Progenitor cell of endocrine pancreas (in vitro differentiated cells): ENCODE measurements around the gene AGBL1. TPM values are rescaled to one million over a fixed set of nuclear protein-coding genes. Genes with fewer than 3 reads are reported as not detected.

ENCODE experiments used
- DNase-seq: peaks from one replicate; pipeline ENCODE4 v3.0.0; 2021; ENCODE audit warnings: low spot score; ENCODE audit not compliant: unreplicated experiment
- H3K27ac Mint-ChIP-seq: 2 replicates; pipeline ENCODE4 v1.8.0; 2021; ENCODE audit warnings: mild to moderate bottlenecking, moderate library complexity, mixed read lengths
- H3K27me3 Mint-ChIP-seq: 2 replicates; pipeline ENCODE4 v1.8.0; 2021; ENCODE audit warnings: mixed read lengths
- H3K36me3 Mint-ChIP-seq: 2 replicates; pipeline ENCODE4 v1.8.0; 2022; ENCODE audit warnings: mixed read lengths; ENCODE audit not compliant: insufficient read depth
- H3K4me1 Mint-ChIP-seq: 2 replicates; pipeline ENCODE4 v1.8.0; 2021; ENCODE audit warnings: low read depth, mixed read lengths
- H3K4me3 Mint-ChIP-seq: 2 replicates; pipeline ENCODE4 v1.8.0; 2021; ENCODE audit warnings: low read depth, mild to moderate bottlenecking, moderate library complexity, mixed read lengths
- H3K9me3 Mint-ChIP-seq: 2 replicates; pipeline ENCODE4 v1.8.0; 2021; ENCODE audit warnings: low read depth, mixed read lengths
- total RNA-seq: library from RNA; stranded (reverse); gene quantifications from 2 replicates; pipeline ENCODE4 v1.2.1, GENCODE V29; 2021
- TF ChIP-seq, protein P1 (sequence below): fragments of 200-600 bp; sonication (generic); IDR thresholded peaks from one replicate; pipeline ENCODE4 v1.5.0; 2021; ENCODE audit warnings: antibody characterized with exemption, mild to moderate bottlenecking; ENCODE audit not compliant: unreplicated experiment

Gene AGBL1
- total RNA-seq, 1 donor from 2014 or later: not detected

DNA sequence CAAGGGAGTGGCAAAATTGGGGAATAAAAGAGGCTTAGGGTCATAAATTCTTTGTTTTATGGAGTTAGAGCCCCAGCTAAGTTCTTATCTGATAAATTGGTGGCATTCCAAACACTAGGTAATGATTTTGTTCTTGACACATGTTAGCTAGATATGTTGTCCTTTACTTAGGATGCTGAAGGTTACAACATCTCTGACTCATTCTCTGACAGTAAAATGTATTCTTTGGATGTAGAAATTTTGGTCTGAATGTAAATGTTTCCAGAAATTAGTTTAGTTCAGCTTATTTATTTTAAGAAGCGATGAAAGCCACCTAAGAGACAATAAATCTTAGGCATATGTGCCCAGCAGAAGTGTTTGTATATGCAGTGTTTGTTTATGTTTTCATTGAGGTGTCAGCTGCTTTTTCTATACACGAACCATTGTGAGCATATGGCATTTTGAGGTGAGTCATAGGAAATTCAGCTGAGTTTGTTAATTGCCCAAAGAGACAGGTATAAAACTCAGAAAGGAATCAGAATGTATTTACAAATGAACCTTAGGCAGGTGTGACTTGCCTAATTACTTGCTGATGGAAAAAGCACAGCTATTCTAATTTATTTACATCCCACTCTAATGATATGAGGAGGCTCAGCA is 247.7 kb downstream of the AGBL1 start:
- TF ChIP-seq, protein P1, sequence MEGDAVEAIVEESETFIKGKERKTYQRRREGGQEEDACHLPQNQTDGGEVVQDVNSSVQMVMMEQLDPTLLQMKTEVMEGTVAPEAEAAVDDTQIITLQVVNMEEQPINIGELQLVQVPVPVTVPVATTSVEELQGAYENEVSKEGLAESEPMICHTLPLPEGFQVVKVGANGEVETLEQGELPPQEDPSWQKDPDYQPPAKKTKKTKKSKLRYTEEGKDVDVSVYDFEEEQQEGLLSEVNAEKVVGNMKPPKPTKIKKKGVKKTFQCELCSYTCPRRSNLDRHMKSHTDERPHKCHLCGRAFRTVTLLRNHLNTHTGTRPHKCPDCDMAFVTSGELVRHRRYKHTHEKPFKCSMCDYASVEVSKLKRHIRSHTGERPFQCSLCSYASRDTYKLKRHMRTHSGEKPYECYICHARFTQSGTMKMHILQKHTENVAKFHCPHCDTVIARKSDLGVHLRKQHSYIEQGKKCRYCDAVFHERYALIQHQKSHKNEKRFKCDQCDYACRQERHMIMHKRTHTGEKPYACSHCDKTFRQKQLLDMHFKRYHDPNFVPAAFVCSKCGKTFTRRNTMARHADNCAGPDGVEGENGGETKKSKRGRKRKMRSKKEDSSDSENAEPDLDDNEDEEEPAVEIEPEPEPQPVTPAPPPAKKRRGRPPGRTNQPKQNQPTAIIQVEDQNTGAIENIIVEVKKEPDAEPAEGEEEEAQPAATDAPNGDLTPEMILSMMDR: no peak

DNA sequence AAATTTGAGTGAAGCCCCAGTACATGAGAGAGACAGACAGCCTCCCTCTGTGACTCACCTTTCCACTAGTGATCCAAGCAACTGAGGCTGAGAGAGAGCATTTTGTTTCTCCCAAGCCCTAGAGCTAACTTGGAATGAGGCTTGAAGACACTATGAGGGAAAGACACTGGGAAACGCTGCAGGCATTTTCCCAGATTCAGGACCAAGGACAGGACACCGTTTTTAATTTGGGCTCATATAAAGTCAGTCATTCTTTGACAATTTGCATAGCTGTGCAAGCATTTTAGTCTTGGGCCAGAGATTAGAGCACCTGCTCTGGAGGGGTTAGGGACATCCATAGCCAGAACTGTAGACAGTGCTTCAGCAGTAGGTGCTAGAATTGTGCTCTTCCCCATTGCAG is 249.0 kb downstream of the AGBL1 start:
- TF ChIP-seq, protein P1: no peak
- no peaks in the 10 kb centered on the region for H3K27me3 Mint-ChIP-seq
- no peak overlapping the region for H3K4me3 Mint-ChIP-seq
- peaks cover 16% of the 10 kb centered on the region for H3K9me3 Mint-ChIP-seq
- no peak overlapping the region for H3K27ac Mint-ChIP-seq
- no peaks in the 10 kb centered on the region for H3K4me1 Mint-ChIP-seq
- H3K36me3 Mint-ChIP-seq: no peaks in the 10 kb centered on the region
- no peak for DNase-seq

More for the DNA sequence above, 247.7 kb downstream of the AGBL1 start:
- peaks cover 16% of the 10 kb centered on the region for H3K9me3 Mint-ChIP-seq
- H3K4me1 Mint-ChIP-seq: no peaks in the 10 kb centered on the region
- no peak overlapping the region for H3K27ac Mint-ChIP-seq
- no peaks in the 10 kb centered on the region for H3K36me3 Mint-ChIP-seq
- H3K4me3 Mint-ChIP-seq: no peak overlapping the region
- H3K27me3 Mint-ChIP-seq: no peaks in the 10 kb centered on the region
- no peak for DNase-seq

DNA sequence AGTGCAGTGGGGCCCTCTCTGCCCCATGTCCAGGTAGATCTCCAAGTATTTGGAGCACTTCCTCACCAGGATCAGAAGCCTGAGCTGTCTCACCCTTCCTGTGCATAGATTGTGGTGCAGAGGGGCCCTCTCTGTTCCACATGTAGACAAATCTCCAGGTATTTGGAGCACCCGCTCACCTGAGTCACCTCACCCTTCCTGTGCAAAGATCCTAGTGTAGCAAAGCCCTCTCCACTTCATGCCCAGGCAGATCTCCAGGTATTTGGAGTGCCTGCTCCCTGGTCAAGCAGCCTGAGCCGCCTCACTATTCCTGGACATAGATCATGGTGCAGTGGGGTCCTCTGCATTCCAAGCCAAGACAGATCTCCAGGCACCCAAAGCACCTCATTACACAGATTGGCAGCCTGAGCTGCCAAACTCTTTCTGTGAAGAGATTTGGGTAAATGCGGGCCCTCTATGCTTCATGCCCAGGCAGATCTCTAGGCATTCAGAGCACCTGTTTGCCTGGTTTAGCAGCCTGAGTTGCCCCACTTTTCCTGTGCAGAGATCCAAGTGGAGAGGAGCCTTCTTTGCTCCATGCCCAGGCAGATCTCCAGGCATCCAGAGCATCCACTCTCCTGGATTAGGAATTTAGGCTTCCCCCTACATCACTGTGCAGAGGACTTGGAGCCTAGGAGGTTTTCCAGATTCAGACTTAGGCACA is 249.8 kb downstream of the AGBL1 start:
- Mint-ChIP-seq H3K27ac (no peak overlapping the region), H3K4me1 (no peaks in the 10 kb centered on the region), H3K36me3 (no peaks in the 10 kb centered on the region), H3K4me3 (no peak overlapping the region), H3K27me3 (no peaks in the 10 kb centered on the region), H3K9me3 (peaks cover 16% of the 10 kb centered on the region)
- DNase-seq: no peak
- TF ChIP-seq, protein P1: no peak

DNA sequence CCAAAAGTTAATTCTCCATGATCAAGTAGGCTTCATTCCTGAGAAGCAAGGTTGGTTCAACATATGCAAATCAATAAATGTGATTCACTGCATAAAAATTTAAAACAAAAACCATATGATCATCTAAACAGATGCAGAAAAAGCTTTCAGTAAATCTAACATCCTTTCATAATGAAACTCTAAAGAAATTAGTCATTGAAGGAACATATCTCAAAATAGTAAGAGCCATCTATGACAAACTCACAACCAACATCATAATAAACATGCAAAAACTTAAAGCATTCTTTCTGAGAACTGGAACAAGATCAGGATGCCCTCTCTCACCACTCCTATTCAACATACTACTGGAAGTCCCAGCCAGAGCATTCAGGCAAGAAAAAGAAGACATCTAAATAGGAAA is 254.1 kb downstream of the AGBL1 start:
- DNase-seq: no peak
- TF ChIP-seq, protein P1: no peak
- no peaks in the 10 kb centered on the region for H3K4me1 Mint-ChIP-seq
- no peak overlapping the region for H3K4me3 Mint-ChIP-seq
- H3K27ac Mint-ChIP-seq: no peak overlapping the region
- peaks cover 3% of the 10 kb centered on the region for H3K27me3 Mint-ChIP-seq
- H3K36me3 Mint-ChIP-seq: no peaks in the 10 kb centered on the region
- peaks cover 10% of the 10 kb centered on the region for H3K9me3 Mint-ChIP-seq

DNA sequence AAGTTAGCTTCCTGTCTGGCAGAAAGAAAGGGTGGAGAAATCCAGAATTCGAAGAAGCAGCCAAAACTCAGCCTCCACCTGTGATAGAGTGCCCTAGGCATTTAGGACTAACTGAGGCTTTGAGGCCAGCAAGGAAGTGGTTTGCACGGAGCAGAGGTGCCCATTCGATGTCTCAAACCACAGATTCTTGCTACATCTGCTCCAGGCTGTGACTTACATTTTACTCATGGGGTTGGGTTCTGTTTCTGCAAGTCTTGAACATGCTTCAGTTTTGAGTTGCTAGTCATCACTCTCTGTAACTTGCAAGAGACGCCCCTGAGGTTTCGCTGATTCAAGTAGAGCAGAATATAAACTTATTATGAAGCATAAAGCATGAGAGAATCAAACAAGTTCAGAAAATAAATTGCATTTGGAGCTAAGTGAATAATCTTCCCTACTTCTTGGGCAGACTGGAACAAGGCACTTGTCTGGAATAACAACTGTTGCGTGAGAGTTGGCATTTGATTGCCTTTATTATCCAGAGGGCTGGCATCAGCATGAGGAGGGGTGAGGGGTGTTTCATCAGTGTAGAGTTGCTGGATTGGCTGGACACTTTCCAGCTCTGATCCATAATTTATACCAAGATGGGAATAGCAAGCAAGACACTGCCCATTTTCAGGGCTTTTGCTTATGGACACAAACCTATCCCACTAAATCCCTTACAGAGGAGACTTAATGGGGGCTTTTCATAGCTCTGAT is 256.5 kb downstream of the AGBL1 start:
- TF ChIP-seq, protein P1: no peak
- Mint-ChIP-seq H3K4me1 (no peaks in the 10 kb centered on the region), H3K36me3 (no peaks in the 10 kb centered on the region), H3K9me3 (peaks cover 3% of the 10 kb centered on the region), H3K4me3 (no peak overlapping the region), H3K27ac (no peak overlapping the region), H3K27me3 (peaks cover 3% of the 10 kb centered on the region)
- DNase-seq: no peak
